ENCODE results near the gene ZNF784.

ZNF784 gene

GRCh38 chr19:55636723-55637122, 12.4 kb upstream of the ZNF784 start:
- H3K4me3 ChIP-seq (ENCODE audit: low read length), result no peak overlapping the region
- H3K79me2 ChIP-seq (ENCODE audit: low read length), result peaks cover 39% of the 10 kb centered on the region
- peak overlapping the region; percentile 95; the same call in 1 of the 2 replicates for H3K4me2 ChIP-seq (ENCODE audit: low read depth, low read length)
- H3F3A ChIP-seq (ENCODE audit: insufficient read depth, low read length), result peaks cover 28% of the 10 kb centered on the region
- no peak for DNase-seq
- no peaks in the 10 kb centered on the region for H3K27me3 ChIP-seq (replicated peaks; ENCODE audit: insufficient read depth, low read length)
- TF ChIP-seq CTCF (IDR thresholded peaks at IDR 0.05; ENCODE audit: low read length) (no peak), EZH2phosphoT487 (IDR thresholded peaks at IDR 0.05; ENCODE audit: low read length) (no peak), EZH2 (optimal IDR thresholded peaks at IDR 0.05; ENCODE audit: low read depth, low read length) (no peak)
- H3K36me3 ChIP-seq (replicated peaks; ENCODE audit: insufficient read depth, low read length), result no peaks in the 10 kb centered on the region
- no peaks in the 10 kb centered on the region for H4K20me1 ChIP-seq (ENCODE audit: insufficient read depth, low read length)
- H3K9ac ChIP-seq (ENCODE audit: low read length), result no peak overlapping the region
- peaks cover 19% of the 10 kb centered on the region for H3K4me1 ChIP-seq (ENCODE audit: low read length)
- no peaks in the 10 kb centered on the region for H3K9me3 ChIP-seq (replicated peaks; ENCODE audit: insufficient read depth, low read length)
- H3K27ac ChIP-seq (ENCODE audit: low read length), result no peak overlapping the region
- no peak overlapping the region for H2AFZ ChIP-seq (ENCODE audit: low read length)
- H3K9me2 ChIP-seq (replicated peaks; ENCODE audit: insufficient read depth, low read length), result no peaks in the 10 kb centered on the region

GRCh38 chr19:55635856-55636440, 11.6 kb upstream of the ZNF784 start:
- Histone ChIP-seq H2AFZ (ENCODE audit: low read length) (no peak overlapping the region), H3K9me2 (replicated peaks; ENCODE audit: insufficient read depth, low read length) (no peaks in the 10 kb centered on the region), H3K36me3 (replicated peaks; ENCODE audit: insufficient read depth, low read length) (no peaks in the 10 kb centered on the region), H3K4me3 (ENCODE audit: low read length) (peak overlapping the region; percentile 99), H4K20me1 (ENCODE audit: insufficient read depth, low read length) (no peaks in the 10 kb centered on the region), H3K9me3 (replicated peaks; ENCODE audit: insufficient read depth, low read length) (no peaks in the 10 kb centered on the region), H3K79me2 (ENCODE audit: low read length) (peaks cover 34% of the 10 kb centered on the region), H3K4me2 (ENCODE audit: low read depth, low read length) (peak overlapping the region; percentile 95), H3K9ac (ENCODE audit: low read length) (peak overlapping the region; percentile 98; the same call in 1 of the 2 replicates), H3K4me1 (ENCODE audit: low read length) (peaks cover 19% of the 10 kb centered on the region), H3F3A (ENCODE audit: insufficient read depth, low read length) (peaks cover 23% of the 10 kb centered on the region), H3K27me3 (replicated peaks; ENCODE audit: insufficient read depth, low read length) (no peaks in the 10 kb centered on the region), H3K27ac (ENCODE audit: low read length) (no peak overlapping the region)
- TF ChIP-seq CTCF (IDR thresholded peaks at IDR 0.05; ENCODE audit: low read length) (no peak), EZH2 (optimal IDR thresholded peaks at IDR 0.05; ENCODE audit: low read depth, low read length) (no peak), EZH2phosphoT487 (IDR thresholded peaks at IDR 0.05; ENCODE audit: low read length) (no peak)
- DNase-seq, result no peak

GRCh38 chr19:55635334-55635717, 11.0 kb upstream of the ZNF784 start:
- H3K9me3 ChIP-seq (replicated peaks; ENCODE audit: insufficient read depth, low read length), result no peaks in the 10 kb centered on the region
- TF ChIP-seq CTCF (IDR thresholded peaks at IDR 0.05; ENCODE audit: low read length) (no peak), EZH2 (optimal IDR thresholded peaks at IDR 0.05; ENCODE audit: low read depth, low read length) (no peak), EZH2phosphoT487 (IDR thresholded peaks at IDR 0.05; ENCODE audit: low read length) (no peak)
- H3K4me3 ChIP-seq (ENCODE audit: low read length), result peak overlapping the region; percentile 99
- DNase-seq, result no peak
- H3F3A ChIP-seq (ENCODE audit: insufficient read depth, low read length), result peaks cover 23% of the 10 kb centered on the region
- H3K9ac ChIP-seq (ENCODE audit: low read length), result peak overlapping the region; percentile 98
- peak overlapping the region; percentile 95 for H3K4me2 ChIP-seq (ENCODE audit: low read depth, low read length)
- H3K9me2 ChIP-seq (replicated peaks; ENCODE audit: insufficient read depth, low read length), result no peaks in the 10 kb centered on the region
- no peaks in the 10 kb centered on the region for H3K27me3 ChIP-seq (replicated peaks; ENCODE audit: insufficient read depth, low read length)
- H3K36me3 ChIP-seq (replicated peaks; ENCODE audit: insufficient read depth, low read length), result no peaks in the 10 kb centered on the region
- H3K27ac ChIP-seq (ENCODE audit: low read length), result peak overlapping the region; percentile 54; the same call in 1 of the 2 replicates
- no peaks in the 10 kb centered on the region for H4K20me1 ChIP-seq (ENCODE audit: insufficient read depth, low read length)
- H2AFZ ChIP-seq (ENCODE audit: low read length), result peak overlapping the region; percentile 66
- H3K4me1 ChIP-seq (ENCODE audit: low read length), result peaks cover 18% of the 10 kb centered on the region
- peaks cover 34% of the 10 kb centered on the region for H3K79me2 ChIP-seq (ENCODE audit: low read length)
